HG03521 (cell line): Measurements from ENCODE around the gene IL6ST.

ENCODE experiments used
- ATAC-seq: cut with Tn5 transposase; IDR thresholded peaks from one replicate; pipeline ENCODE4 v1.9.1; 2021; ENCODE audit warnings: mild to moderate bottlenecking, moderate library complexity; ENCODE audit not compliant: unreplicated experiment

IL6ST gene

GRCh38 chr5:55897905-55898304 lies 96.9 kb downstream of the IL6ST start:
- no peak for ATAC-seq

GRCh38 chr5:55897206-55897894 lies 97.4 kb downstream of the IL6ST start:
- ATAC-seq: no peak

GRCh38 chr5:55896663-55897062 lies 98.1 kb downstream of the IL6ST start:
- ATAC-seq: no peak

GRCh38 chr5:55896238-55896637 lies 98.5 kb downstream of the IL6ST start:
- no peak for ATAC-seq

GRCh38 chr5:55895346-55895745 lies 99.4 kb downstream of the IL6ST start:
- ATAC-seq: no peak

- ATAC-seq: no peak
Observed at GRCh38 chr5:55894135-55894534, 100.6 kb downstream of the IL6ST start.

- ATAC-seq: no peak
Observed at GRCh38 chr5:55892479-55892878, 102.3 kb downstream of the IL6ST start.

GRCh38 chr5:55888205-55888604 lies 106.6 kb downstream of the IL6ST start:
- no peak for ATAC-seq

- ATAC-seq: no peak
Observed at GRCh38 chr5:55885359-55885758, 109.4 kb downstream of the IL6ST start.
